Testis (tissue), 2 donors: ENCODE measurements around the gene ATP6AP2.

Experiments used
- CTCF ChIP-seq, 3 experiments: fragments of 450-650 bp in 2 of 3; fragments of 200-600 bp in 1 of 3; sonication (generic) in 1 of 3; IDR thresholded peaks; one replicate each; pipeline ENCODE4 v1.5.1; 2016 to 2019; ENCODE audit warnings: antibody characterized with exemption in 3 of 3, mild to moderate bottlenecking in 2 of 3, moderate library complexity in 1 of 3
- POLR2A ChIP-seq: fragments of 450-650 bp; IDR thresholded peaks from one replicate; pipeline ENCODE4 v1.6.1; 2017; ENCODE audit warnings: antibody characterized with exemption, mild to moderate bottlenecking, moderate library complexity

- TF ChIP-seq CTCF (IDR thresholded peaks at IDR 0.05): no peak
- TF ChIP-seq POLR2A: no peak
Measured at GRCh38 chrX:40644176-40644575, 63.4 kb downstream of the ATP6AP2 start.
